Activated naive CD4-positive, alpha-beta T cell treated with anti-CD3 and anti-CD28 coated beads, Interleukin-2, amount 50 U/mL, for 24 hours (primary cell): ENCODE data around the gene DENND1A.
"Not testable (repeated sequence)": the region's sequence is repeated elsewhere in the genome, so short reads cannot be mapped to it uniquely, and the experiment has no call there.

ENCODE experiments used
- H3K27ac Mint-ChIP-seq: one replicate; pipeline ENCODE4 v1.8.0; 2021; ENCODE audit warnings: mild to moderate bottlenecking, mixed read lengths
- H3K27me3 Mint-ChIP-seq: one replicate; pipeline ENCODE4 v1.8.0; 2021; ENCODE audit warnings: mixed read lengths
- H3K36me3 Mint-ChIP-seq: one replicate; pipeline ENCODE4 v1.8.0; 2021; ENCODE audit warnings: mixed read lengths
- H3K4me1 Mint-ChIP-seq: one replicate; pipeline ENCODE4 v1.8.0; 2021; ENCODE audit warnings: mixed read lengths
- H3K4me3 Mint-ChIP-seq: one replicate; pipeline ENCODE4 v1.8.0; 2021; ENCODE audit warnings: mild to moderate bottlenecking, mixed read lengths
- H3K9me3 Mint-ChIP-seq: one replicate; pipeline ENCODE4 v1.8.0; 2021; ENCODE audit warnings: mixed read lengths

The DENND1A gene

DNA sequence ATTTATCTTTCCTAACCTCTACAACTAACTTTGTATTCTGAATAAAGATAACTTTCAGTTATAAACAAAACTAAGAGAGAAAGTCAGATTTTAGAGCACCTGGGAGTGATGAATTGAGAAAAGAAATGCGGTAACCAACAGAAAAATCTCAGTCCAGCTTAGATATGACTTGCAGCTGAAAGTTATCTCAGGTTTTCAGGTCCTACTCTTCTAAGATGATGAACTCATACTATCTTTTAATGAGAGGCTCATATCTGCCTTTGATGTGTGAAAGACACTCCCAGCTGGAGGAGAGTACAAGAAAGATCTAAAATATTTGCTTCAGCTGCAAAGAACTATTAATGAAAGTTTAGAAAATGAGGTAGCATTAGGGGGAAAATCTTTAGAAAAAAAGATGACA lies 190.5 kb downstream of the DENND1A start:
- Mint-ChIP-seq H3K4me3 (no peak overlapping the region), H3K36me3 (peaks cover 10% of the 10 kb centered on the region), H3K4me1 (peaks cover 11% of the 10 kb centered on the region), H3K27me3 (no peaks in the 10 kb centered on the region), H3K9me3 (no peaks in the 10 kb centered on the region), H3K27ac (no peak overlapping the region)

DNA sequence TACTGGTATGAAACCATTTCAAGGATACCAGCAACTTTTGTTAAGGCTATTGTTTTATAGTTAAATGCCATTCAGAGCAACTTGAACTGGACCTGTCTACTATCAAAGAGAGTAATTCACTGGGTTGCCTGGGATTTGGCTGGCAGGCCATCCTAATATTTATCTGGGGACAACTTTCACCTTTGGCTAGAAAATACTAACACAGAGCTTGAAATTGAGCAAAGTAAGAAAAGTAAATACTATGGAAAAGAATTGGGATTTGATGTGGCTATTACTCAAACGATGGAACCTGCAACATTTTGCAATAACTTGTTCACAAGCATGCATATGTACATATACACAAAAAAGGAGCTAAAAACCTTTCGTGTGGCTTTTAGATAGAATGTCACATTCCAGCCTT lies 191.3 kb downstream of the DENND1A start:
- H3K27ac Mint-ChIP-seq: no peak overlapping the region
- peaks cover 11% of the 10 kb centered on the region for H3K4me1 Mint-ChIP-seq
- no peak overlapping the region for H3K4me3 Mint-ChIP-seq
- H3K9me3 Mint-ChIP-seq: no peaks in the 10 kb centered on the region
- H3K36me3 Mint-ChIP-seq: peaks cover 6% of the 10 kb centered on the region
- no peaks in the 10 kb centered on the region for H3K27me3 Mint-ChIP-seq

DNA sequence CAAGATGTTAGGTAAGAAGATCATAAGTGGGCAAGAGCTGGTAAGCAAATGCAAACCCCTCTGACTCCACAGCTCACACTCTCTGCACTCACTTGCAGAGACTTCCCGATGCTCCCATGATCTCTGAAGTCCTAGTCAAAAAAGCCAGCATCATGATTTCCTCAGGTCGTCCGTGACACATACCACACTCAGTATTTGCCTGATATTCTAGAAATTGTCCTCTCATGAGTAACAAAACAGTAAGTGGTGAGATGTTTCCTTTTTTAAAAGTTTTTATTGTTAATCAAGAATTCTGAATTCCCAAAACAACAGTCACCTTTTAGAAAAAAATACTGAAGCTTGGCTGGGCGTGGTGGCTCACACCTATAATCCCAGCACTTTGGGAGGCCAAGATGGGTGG lies 194.6 kb downstream of the DENND1A start:
- Mint-ChIP-seq H3K27me3 (no peaks in the 10 kb centered on the region), H3K36me3 (peaks cover 16% of the 10 kb centered on the region), H3K4me1 (peaks cover 11% of the 10 kb centered on the region), H3K27ac (no peak overlapping the region), H3K9me3 (no peaks in the 10 kb centered on the region), H3K4me3 (no peak overlapping the region)

DNA sequence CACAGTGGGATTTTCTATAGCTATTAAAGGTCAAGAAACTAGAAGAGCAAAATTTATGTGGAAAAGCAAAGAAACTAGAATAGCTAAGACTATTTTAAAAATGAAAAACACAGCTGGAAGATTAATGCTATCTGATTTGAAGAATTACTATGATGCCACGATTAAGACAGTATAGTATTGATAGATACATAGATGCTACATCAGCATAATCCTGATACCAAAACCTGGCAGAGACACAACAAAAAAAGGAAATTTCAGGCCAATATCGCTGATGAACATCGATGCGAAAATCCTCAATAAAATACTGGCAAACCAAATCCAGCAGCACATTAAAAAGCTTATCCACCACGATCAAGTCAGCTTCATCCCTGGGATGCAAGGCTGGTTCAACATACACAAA lies 201.4 kb downstream of the DENND1A start:
- not testable (repeated sequence) for H3K4me1 Mint-ChIP-seq, H3K4me3 Mint-ChIP-seq, H3K27me3 Mint-ChIP-seq, H3K27ac Mint-ChIP-seq, H3K9me3 Mint-ChIP-seq
- H3K36me3 Mint-ChIP-seq: peaks cover 22% of the 10 kb centered on the region

DNA sequence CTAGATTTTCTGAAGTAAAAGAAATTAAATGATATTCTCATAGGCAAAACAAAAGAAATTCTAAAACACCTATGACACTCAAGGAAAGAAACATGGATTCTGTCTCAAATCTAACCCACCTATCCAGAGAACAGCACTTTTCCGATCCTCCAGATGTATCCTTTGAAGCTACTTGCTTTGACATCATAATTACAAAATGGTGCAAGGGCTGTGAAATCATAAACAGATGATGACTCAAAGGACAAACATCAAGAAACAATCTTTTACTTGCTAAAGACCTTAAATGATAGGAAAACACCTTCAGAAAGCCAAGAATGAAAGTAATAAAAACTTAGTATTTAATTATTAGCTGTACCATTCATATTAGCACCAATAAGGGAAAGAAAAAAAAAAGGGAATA lies 202.6 kb downstream of the DENND1A start:
- no peak overlapping the region for H3K4me3 Mint-ChIP-seq
- H3K27me3 Mint-ChIP-seq: no peaks in the 10 kb centered on the region
- no peaks in the 10 kb centered on the region for H3K4me1 Mint-ChIP-seq
- peaks cover 30% of the 10 kb centered on the region for H3K36me3 Mint-ChIP-seq
- H3K9me3 Mint-ChIP-seq: peaks cover 5% of the 10 kb centered on the region
- no peak overlapping the region for H3K27ac Mint-ChIP-seq

DNA sequence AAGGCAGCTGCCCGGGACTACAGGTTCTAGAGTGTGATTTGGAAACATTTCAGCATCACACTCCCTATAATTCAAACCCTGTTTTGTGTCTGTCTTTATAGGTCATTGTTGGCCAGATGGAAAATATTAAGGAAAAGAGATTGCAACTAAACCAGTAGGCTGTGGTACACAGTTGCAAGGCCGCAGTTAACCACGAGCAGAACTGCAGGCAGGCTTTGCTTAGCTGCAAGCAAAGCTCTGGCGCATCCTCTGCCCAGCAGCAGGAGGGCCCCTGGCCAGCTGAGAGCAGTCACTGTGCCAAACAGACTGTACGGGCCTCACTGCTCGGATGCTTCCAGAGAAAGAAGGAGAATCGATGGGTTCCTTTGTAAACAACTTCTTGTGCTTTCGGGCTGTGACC lies 204.5 kb downstream of the DENND1A start:
- Mint-ChIP-seq H3K27ac (no peak overlapping the region), H3K36me3 (peaks cover 33% of the 10 kb centered on the region), H3K4me3 (no peak overlapping the region), H3K9me3 (peaks cover 10% of the 10 kb centered on the region), H3K4me1 (no peaks in the 10 kb centered on the region), H3K27me3 (no peaks in the 10 kb centered on the region)

DNA sequence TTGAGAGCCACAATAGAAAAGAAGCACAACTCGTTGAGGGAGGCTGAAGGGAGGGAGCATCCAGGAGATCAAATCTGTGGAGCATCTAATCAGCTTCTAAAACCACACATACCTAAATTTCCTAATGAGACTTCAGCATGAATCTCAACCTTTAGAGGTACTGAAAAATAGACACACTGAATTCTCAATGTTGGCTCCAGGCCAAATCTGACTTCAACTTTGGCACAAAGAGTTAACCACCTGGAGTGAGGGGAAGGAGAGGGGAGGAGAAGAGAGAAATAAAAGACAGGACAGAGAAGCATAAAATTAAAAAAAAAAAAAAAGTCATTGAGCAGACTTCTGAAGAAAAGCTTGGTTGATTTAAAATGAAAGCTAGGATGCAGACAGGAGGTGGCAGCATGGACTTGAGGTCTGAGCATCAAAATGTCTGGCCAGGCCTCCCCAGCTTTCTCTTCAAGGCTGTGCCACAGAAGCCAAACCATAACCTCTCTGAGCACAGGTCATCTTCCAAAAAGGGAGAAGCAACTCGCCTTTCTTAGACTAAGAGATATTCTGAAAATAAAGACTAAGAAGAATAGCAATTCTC lies 205.6 kb downstream of the DENND1A start:
- Mint-ChIP-seq H3K27ac (no peak overlapping the region), H3K4me3 (no peak overlapping the region), H3K9me3 (peaks cover 10% of the 10 kb centered on the region), H3K27me3 (no peaks in the 10 kb centered on the region), H3K4me1 (no peaks in the 10 kb centered on the region), H3K36me3 (peaks cover 34% of the 10 kb centered on the region)

DNA sequence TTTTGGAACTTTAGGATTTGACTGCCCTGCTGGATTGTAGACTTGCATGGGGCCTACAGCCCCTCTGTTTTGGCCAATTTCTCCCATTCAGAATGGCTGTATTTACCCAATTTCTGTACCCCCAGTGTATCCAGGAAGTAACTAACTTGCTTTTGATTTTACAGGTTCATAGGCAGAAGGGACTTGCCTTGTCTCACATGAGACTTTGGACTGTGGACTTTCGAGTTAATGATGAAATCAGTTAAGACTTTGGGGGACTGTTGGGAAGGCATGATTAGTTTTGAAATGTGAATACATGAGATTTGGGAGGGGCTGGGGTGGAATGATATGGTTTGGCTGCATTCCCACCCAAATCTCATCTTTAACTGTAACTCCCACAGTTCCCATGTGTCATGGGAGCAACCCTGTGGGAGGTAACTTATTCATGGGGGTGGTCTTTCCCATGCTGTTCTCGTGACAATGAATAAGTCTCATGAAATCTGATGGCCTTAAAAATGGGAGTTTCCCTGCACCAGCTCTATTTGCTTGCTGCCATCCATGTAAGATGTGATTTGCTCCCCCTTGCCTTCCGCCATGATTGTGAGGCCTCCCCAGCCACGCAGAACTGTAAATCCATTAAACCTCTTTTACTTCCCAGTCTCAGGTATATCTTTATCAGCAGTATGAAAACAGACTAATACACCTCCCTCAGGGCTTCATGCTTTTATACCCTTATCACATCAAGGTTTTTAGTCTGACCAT lies 206.6 kb downstream of the DENND1A start:
- no peaks in the 10 kb centered on the region for H3K27me3 Mint-ChIP-seq
- H3K4me3 Mint-ChIP-seq: no peak overlapping the region
- no peaks in the 10 kb centered on the region for H3K4me1 Mint-ChIP-seq
- no peak overlapping the region for H3K27ac Mint-ChIP-seq
- H3K9me3 Mint-ChIP-seq: peaks cover 10% of the 10 kb centered on the region
- peaks cover 35% of the 10 kb centered on the region for H3K36me3 Mint-ChIP-seq

DNA sequence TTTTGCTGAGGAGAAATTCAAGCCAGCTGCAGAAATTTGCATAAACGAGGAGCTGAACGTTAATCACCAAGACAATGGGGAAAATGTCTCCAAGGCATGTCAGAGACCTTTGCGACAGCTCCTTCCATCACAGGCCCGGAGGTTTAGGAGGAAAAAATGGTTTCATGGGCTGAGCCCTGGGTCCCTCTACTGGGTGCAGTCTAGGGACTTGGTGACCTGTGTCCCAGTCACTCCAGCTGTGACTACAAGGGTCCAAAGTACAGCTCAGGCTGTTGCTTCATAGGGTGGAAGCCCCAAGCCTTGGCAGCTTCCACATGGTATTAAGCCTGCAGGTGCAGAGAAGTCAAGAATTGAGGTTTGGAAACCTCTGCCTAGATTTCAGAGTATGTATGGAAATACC lies 207.5 kb downstream of the DENND1A start:
- Mint-ChIP-seq H3K27me3 (no peaks in the 10 kb centered on the region), H3K4me1 (no peaks in the 10 kb centered on the region), H3K27ac (no peak overlapping the region), H3K36me3 (peaks cover 35% of the 10 kb centered on the region), H3K9me3 (peaks cover 10% of the 10 kb centered on the region), H3K4me3 (no peak overlapping the region)

DNA sequence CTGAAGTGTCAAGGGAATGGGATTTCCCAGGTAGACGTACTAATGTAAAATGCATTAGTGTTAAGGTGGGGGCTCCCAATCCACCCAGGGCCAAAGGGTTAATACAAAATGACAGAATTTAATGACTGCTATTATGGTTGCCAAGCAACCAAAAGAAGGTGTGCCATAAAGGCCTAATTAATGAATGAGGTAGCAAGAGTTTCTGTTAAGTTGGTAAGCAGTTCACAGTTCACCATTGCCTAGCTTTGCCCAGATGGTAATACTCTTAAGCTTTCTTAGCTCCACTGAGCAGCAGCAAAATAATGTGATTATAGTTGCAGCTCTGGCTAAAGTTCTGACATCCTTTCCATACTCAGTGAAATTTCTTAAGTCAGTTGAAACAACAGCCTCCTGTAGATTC lies 211.7 kb downstream of the DENND1A start:
- no peaks in the 10 kb centered on the region for H3K4me1 Mint-ChIP-seq
- no peaks in the 10 kb centered on the region for H3K27me3 Mint-ChIP-seq
- no peak overlapping the region for H3K27ac Mint-ChIP-seq
- peaks cover 24% of the 10 kb centered on the region for H3K36me3 Mint-ChIP-seq
- H3K9me3 Mint-ChIP-seq: peaks cover 5% of the 10 kb centered on the region
- no peak overlapping the region for H3K4me3 Mint-ChIP-seq

DNA sequence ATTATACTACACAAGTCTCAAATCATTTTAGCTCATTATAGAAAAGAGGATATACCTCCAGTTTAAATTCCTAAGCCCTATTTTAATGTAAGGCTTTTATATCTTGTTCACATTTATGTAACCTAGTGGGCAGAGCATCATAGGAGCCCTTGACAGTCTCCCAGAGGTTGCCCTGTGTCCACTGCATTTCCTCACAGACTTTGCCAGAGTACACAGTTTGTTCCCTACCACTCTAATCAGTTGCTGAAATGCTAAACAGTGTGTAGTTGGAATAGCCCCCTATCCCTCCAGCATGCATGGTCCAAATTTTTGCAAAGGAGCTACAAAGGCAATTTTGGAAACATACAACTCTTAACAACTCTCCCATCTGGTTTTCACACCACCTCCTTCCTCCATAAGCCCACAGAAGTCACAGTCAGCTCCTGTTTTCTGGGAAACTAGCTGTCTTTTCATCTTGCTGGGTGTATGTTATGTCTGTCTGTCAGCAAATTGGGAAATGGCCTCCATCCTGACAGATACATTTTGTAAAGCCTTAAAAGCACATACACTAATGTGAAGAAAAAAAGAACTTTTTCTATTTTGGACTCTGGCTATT lies 212.2 kb downstream of the DENND1A start:
- no peak overlapping the region for H3K27ac Mint-ChIP-seq
- H3K4me1 Mint-ChIP-seq: no peaks in the 10 kb centered on the region
- peaks cover 21% of the 10 kb centered on the region for H3K36me3 Mint-ChIP-seq
- H3K27me3 Mint-ChIP-seq: no peaks in the 10 kb centered on the region
- H3K9me3 Mint-ChIP-seq: peaks cover 5% of the 10 kb centered on the region
- no peak overlapping the region for H3K4me3 Mint-ChIP-seq

DNA sequence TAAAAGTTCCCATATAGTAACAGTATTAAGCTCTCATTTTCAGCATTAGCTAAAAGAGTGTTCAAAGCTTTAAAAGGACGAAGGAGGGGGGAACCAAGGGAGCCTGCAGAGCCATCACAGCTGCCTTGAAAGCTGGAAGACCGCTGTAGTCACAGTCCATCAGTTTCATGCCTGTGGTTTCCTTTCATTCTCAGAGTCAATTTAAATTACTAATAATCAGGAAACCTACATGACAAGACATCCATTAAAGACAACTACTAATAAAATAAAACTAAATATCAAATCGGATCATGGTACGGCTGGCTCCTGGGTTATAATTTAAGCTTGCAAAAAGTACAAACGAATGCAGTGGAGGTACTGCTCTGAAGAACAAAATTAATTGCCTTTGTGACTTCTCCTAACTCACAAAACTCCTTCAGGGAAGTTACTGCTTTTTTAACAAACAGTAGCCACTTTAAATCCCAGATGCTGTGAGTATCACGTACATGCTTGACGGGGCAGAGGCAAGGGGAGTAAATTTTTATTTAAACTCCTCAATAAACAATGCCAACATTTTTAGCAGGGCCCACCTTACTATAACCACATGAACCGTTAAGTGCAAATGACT lies 213.5 kb downstream of the DENND1A start:
- Mint-ChIP-seq H3K4me3 (no peak overlapping the region), H3K27ac (no peak overlapping the region), H3K4me1 (no peaks in the 10 kb centered on the region), H3K27me3 (no peaks in the 10 kb centered on the region), H3K36me3 (peaks cover 10% of the 10 kb centered on the region), H3K9me3 (no peaks in the 10 kb centered on the region)

DNA sequence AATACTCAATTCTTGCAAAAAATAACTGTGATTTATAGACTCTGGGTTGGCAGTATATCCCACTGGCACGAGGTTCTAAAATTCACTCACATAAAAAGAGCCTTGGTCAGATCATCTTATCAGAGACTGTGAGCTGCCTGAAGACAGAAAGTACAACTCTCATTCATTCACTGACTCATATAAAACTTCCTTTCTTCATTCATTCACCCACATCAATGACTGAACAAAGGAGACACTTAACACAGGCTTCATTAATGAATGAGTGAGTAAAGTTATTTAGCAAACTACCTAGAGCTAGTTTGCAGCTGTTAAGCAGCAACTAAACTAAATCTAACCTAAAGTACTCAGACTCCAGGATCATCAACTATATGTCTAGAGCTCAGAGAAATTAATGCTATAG lies 214.7 kb downstream of the DENND1A start:
- peaks cover 4% of the 10 kb centered on the region for H3K36me3 Mint-ChIP-seq
- H3K27me3 Mint-ChIP-seq: no peaks in the 10 kb centered on the region
- no peaks in the 10 kb centered on the region for H3K9me3 Mint-ChIP-seq
- H3K27ac Mint-ChIP-seq: no peak overlapping the region
- H3K4me3 Mint-ChIP-seq: no peak overlapping the region
- no peaks in the 10 kb centered on the region for H3K4me1 Mint-ChIP-seq

DNA sequence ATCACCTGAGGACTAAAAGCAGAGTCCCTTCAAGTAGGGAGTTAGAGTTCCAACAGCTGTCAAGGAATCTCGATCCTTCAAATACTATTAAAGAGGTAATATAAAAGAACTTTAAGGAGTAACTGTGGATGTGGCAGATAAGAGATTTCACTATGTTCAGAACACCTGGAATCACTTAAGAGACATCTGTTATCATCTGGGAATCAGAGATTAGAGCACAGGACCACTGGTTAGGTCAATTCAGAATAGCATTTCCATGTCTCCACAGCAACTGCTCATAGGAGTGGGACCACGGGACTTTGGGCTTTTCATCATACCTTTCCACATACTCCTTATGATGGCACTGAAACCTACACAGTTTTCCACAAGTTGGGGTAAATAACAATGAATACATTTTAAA lies 216.6 kb downstream of the DENND1A start:
- Mint-ChIP-seq H3K36me3 (peaks cover 4% of the 10 kb centered on the region), H3K27ac (no peak overlapping the region), H3K27me3 (no peaks in the 10 kb centered on the region)

DNA sequence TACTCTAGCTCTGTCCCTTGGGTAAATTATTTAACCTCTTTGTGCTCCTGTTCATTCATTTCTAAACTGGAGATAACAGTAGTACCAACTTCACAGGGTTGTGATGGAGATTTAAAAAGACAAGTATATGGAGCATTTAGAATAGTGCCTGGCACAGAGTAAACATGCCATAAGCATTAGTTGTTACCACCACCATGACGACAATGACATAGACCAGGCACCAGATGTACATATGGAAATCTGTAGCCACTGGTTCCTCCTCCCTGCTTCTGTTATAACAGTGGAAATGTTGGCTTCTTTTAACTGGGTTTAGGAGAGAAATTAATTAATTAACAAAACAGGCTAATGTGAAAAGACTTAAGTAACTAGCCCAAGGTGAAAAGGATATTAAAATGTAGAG lies 217.5 kb downstream of the DENND1A start:
- Mint-ChIP-seq H3K27ac (no peak overlapping the region), H3K4me3 (no peak overlapping the region), H3K36me3 (peaks cover 5% of the 10 kb centered on the region), H3K27me3 (no peaks in the 10 kb centered on the region), H3K4me1 (no peaks in the 10 kb centered on the region), H3K9me3 (peaks cover 5% of the 10 kb centered on the region)

More for the DNA sequence above, 216.6 kb downstream of the DENND1A start:
- peaks cover 5% of the 10 kb centered on the region for H3K9me3 Mint-ChIP-seq
- H3K4me1 Mint-ChIP-seq: no peaks in the 10 kb centered on the region
- no peak overlapping the region for H3K4me3 Mint-ChIP-seq

DNA sequence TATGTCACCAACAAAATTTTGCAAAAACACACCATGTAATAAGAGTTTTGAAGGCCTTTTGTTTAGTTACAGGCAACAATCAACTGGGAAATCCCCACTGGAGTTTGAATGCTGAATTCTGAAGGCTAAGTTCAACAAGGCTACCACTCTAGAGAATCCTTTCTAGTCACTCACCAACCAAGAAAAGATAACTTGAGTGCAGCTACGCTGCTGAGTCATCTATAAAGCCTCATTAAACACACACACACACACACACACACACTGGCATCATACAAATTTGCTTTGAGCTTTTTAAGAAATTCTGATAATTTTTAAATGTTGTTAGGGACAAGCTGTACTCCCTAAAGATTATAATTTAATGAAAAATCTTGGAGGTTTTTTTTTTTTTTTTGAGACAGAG lies 219.6 kb downstream of the DENND1A start:
- Mint-ChIP-seq H3K4me3 (no peak overlapping the region), H3K36me3 (peaks cover 13% of the 10 kb centered on the region), H3K27ac (no peak overlapping the region), H3K4me1 (no peaks in the 10 kb centered on the region), H3K27me3 (no peaks in the 10 kb centered on the region), H3K9me3 (peaks cover 10% of the 10 kb centered on the region)
